GM12873 (cell line): ENCODE data around the gene CCDC183.

Experiments used
- CTCF ChIP-seq: IDR thresholded peaks from 2 replicates; pipeline ENCODE4 v1.5.1; 2012; ENCODE audit warnings: low read depth, mild to moderate bottlenecking, moderate library complexity, low read length, control low read depth; ENCODE audit not compliant: insufficient read depth; ENCODE audit errors: missing control alignments

CCDC183 gene

GRCh38 chr9:136782452-136782851 is 13.7 kb upstream of the CCDC183 start:
- no peak for TF ChIP-seq CTCF

DNA sequence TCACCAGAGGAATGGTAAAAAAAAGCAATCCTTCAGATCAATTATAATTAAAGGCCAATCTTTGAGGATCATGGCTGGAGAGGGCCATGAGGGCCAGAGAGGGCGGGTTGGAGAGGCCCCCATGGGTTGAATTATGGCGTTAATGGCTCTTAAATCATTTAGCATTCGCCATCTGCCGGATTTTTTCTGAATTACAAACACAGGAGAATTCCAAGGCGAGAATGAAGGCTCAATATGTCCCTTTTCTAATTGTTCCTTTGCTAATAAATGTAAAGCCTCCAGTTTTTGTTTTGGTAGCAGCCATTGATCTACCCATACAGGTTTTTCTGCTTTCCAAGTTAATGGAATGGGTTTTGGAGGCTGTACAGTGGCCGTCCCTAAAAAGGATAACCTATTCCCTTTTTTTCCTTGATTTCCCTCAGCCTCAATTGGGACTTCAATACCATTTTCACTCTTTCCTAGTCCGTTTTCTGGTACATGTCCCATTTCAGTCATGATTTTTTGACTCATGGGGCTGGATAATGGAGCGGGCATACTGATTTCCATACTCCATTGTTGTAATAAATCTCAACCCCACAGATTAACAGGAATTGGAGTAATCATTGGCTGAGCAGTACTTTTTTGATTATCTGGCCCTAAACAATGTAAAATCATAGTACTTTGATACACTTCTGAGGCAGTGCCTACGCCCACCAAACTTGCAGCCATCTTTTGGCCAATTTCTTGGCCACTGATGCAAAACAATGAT is 11.7 kb upstream of the CCDC183 start:
- TF ChIP-seq CTCF = peak; percentile 40

GRCh38 chr9:136784997-136785361 is 11.2 kb upstream of the CCDC183 start:
- no peak for TF ChIP-seq CTCF

DNA sequence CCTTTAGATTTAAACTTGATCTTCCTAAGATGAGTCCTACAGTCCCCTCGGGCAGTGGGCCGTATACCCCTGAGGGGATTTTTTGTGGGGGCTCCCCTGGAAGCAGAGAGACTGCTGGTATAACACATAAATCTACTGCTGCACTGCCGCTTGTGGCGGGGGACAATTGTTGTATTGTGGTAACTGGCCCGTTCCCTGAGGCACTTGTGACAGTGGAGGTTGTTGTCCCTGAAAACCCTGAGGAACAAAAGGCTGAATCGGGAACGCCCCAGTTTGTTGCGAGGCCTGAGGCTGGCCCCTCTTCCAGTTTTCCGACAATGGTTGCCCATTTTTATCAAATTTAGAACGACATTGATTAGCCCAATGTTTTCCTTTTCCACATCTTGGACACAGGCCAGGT is 9.7 kb upstream of the CCDC183 start:
- no peak for TF ChIP-seq CTCF

- TF ChIP-seq CTCF = peak; percentile 84
These were observed 8.3 kb upstream of the CCDC183 start for GRCh38 chr9:136787690-136788400.

GRCh38 chr9:136789523-136789937 is 6.6 kb upstream of the CCDC183 start:
- TF ChIP-seq CTCF = no peak

GRCh38 chr9:136790640-136791515 is 5.3 kb upstream of the CCDC183 start, which contains the start of gene TMEM141:
TMEM141 (plus strand) TSS chr9:136791344; CDS start chr9:136791371, 27 bp downstream.
- TF ChIP-seq CTCF = no peak
